Measurements from ENCODE around the gene TMEM171.

GRCh38 chr5:73172951-73173350 lies 52.6 kb downstream of the TMEM171 start, which contains the start of gene TMEM174:
- TF ChIP-seq, protein P1, sequence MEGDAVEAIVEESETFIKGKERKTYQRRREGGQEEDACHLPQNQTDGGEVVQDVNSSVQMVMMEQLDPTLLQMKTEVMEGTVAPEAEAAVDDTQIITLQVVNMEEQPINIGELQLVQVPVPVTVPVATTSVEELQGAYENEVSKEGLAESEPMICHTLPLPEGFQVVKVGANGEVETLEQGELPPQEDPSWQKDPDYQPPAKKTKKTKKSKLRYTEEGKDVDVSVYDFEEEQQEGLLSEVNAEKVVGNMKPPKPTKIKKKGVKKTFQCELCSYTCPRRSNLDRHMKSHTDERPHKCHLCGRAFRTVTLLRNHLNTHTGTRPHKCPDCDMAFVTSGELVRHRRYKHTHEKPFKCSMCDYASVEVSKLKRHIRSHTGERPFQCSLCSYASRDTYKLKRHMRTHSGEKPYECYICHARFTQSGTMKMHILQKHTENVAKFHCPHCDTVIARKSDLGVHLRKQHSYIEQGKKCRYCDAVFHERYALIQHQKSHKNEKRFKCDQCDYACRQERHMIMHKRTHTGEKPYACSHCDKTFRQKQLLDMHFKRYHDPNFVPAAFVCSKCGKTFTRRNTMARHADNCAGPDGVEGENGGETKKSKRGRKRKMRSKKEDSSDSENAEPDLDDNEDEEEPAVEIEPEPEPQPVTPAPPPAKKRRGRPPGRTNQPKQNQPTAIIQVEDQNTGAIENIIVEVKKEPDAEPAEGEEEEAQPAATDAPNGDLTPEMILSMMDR (IDR thresholded peaks at IDR 0.05; ENCODE audit: borderline replicate concordance, extremely low read depth, low read length, poor library complexity, severe bottlenecking): no peak
- TF ChIP-seq EZH2 (IDR thresholded peaks at IDR 0.05; ENCODE audit: borderline replicate concordance, low read depth, low read length, severe bottlenecking): no peak
